WTC11 (cell line): ENCODE measurements around the gene PPID.
A peak's percentile ranks its signal among the peaks of the same experiment; 100 is the strongest.

Experiments used
- CTCF ChIP-seq: fragments of 200-600 bp; IDR thresholded peaks from 2 replicates; pipeline ENCODE4 v1.8.0; 2022; ENCODE audit warnings: antibody characterized with exemption
- FOXJ3 ChIP-seq: sonication (generic); formaldehyde crosslinking; IDR thresholded peaks from 2 replicates; pipeline ENCODE4 v1.9.0; 2021; ENCODE audit warnings: missing genetic modification reagents, mild to moderate bottlenecking, borderline replicate concordance
- FOXP1 ChIP-seq: sonication (generic); formaldehyde crosslinking; IDR thresholded peaks from 2 replicates; pipeline ENCODE4 v1.8.0; 2022; ENCODE audit warnings: missing genetic modification reagents, mild to moderate bottlenecking, moderate library complexity, borderline replicate concordance
- USF2 ChIP-seq: sonication (generic); formaldehyde crosslinking; IDR thresholded peaks from 2 replicates; pipeline ENCODE4 v1.8.1; 2023; ENCODE audit warnings: mild to moderate bottlenecking, missing genetic modification reagents, moderate library complexity
- ZBTB43 ChIP-seq: sonication (generic); formaldehyde crosslinking; IDR thresholded peaks from 2 replicates; pipeline ENCODE4 v1.8.1; 2023; ENCODE audit warnings: mild to moderate bottlenecking, missing genetic modification reagents
- ZNF281 ChIP-seq: sonication (generic); formaldehyde crosslinking; IDR thresholded peaks from 2 replicates; pipeline ENCODE4 v1.8.0; 2023; ENCODE audit warnings: mild to moderate bottlenecking, missing genetic modification reagents
- ZNF416 ChIP-seq: fragments of 250-450 bp; sonication (Bioruptor Pico); IDR thresholded peaks from 2 replicates; pipeline ENCODE4 v1.9.0; 2021; ENCODE audit warnings: mild to moderate bottlenecking, inconsistent platforms

GRCh38 chr4:158670975-158671664 lies 52.1 kb downstream of the PPID start:
- TF ChIP-seq ZNF416: no peak
- TF ChIP-seq ZBTB43: no peak
- TF ChIP-seq FOXP1: 0 out of 2 replicates have a peak, but pooled peaks have one; percentile 21
- peak; percentile 81 for TF ChIP-seq USF2
- TF ChIP-seq CTCF: no peak
- TF ChIP-seq ZNF281 (CRISPR knock-in tag): no peak
- TF ChIP-seq FOXJ3 (CRISPR knock-in tag): no peak
